ENCODE measurements around the gene DONSON.

- TF ChIP-seq, protein P1, sequence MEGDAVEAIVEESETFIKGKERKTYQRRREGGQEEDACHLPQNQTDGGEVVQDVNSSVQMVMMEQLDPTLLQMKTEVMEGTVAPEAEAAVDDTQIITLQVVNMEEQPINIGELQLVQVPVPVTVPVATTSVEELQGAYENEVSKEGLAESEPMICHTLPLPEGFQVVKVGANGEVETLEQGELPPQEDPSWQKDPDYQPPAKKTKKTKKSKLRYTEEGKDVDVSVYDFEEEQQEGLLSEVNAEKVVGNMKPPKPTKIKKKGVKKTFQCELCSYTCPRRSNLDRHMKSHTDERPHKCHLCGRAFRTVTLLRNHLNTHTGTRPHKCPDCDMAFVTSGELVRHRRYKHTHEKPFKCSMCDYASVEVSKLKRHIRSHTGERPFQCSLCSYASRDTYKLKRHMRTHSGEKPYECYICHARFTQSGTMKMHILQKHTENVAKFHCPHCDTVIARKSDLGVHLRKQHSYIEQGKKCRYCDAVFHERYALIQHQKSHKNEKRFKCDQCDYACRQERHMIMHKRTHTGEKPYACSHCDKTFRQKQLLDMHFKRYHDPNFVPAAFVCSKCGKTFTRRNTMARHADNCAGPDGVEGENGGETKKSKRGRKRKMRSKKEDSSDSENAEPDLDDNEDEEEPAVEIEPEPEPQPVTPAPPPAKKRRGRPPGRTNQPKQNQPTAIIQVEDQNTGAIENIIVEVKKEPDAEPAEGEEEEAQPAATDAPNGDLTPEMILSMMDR (IDR thresholded peaks at IDR 0.05), result no peak
- TF ChIP-seq POLR2A (IDR thresholded peaks at IDR 0.05), result no peak
- no peak for TF ChIP-seq POLR2AphosphoS5 (IDR thresholded peaks at IDR 0.05; ENCODE audit: insufficient read depth in 1 of 2, low read depth in 1 of 2)
These were observed 45.8 kb upstream of the DONSON start for GRCh38 chr21:33634254-33634653.

Data from vagina (tissue), 2 donors.